ENCODE data around the gene GPR160.

The GPR160 gene

DNA sequence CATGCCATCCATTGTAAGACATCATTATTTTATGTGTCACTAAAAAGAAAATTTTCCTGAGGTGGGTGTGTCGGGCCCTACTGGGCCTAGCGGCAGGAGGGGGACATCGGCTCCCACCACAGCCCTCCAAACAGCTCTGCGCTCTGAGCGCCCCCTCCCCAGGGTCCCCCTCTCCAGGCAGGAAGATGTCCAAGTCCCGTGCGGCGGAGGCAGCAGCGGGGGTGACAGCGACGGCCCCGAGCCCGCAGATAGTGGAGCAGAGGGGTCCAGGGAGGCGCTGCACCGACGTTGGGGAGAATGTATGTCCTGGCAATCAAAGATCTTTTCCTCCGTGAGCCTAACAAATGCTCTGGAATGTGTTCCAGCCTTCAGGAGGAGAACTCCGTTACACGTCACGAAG, 24.3 kb downstream of the GPR160 start:
- no peak for DNase-seq (ENCODE audit: low read depth)
- H3K4me3 ChIP-seq (ENCODE audit: low read depth, low read length), result no peak overlapping the region
- TF ChIP-seq, protein P1, sequence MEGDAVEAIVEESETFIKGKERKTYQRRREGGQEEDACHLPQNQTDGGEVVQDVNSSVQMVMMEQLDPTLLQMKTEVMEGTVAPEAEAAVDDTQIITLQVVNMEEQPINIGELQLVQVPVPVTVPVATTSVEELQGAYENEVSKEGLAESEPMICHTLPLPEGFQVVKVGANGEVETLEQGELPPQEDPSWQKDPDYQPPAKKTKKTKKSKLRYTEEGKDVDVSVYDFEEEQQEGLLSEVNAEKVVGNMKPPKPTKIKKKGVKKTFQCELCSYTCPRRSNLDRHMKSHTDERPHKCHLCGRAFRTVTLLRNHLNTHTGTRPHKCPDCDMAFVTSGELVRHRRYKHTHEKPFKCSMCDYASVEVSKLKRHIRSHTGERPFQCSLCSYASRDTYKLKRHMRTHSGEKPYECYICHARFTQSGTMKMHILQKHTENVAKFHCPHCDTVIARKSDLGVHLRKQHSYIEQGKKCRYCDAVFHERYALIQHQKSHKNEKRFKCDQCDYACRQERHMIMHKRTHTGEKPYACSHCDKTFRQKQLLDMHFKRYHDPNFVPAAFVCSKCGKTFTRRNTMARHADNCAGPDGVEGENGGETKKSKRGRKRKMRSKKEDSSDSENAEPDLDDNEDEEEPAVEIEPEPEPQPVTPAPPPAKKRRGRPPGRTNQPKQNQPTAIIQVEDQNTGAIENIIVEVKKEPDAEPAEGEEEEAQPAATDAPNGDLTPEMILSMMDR (IDR thresholded peaks at IDR 0.05; ENCODE audit: insufficient read depth, low read depth, low read length, missing control alignments), result no peak

DNA sequence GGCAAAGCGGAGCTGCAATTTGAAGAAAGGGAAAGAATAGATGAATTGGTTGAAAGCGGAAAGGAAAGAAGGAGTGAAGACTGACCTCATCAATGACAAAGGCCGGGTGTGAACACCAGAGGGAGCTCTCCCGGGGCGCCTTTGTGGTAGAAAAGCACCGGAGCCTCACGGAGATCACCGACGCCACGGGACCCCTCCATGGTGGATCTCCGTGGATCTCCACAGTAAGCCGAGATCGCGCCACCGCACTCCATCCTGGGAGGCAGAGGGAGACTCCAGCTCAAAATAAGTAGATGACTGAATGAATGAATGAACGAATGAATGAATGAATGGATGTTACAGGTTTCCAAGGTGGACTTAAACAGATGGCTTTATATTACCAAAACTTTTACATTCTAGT, 25.0 kb downstream of the GPR160 start:
- DNase-seq (ENCODE audit: low read depth), result no peak
- TF ChIP-seq, protein P1 (IDR thresholded peaks at IDR 0.05; ENCODE audit: insufficient read depth, low read depth, low read length, missing control alignments), result peak; percentile 5
- H3K4me3 ChIP-seq (ENCODE audit: low read depth, low read length), result no peak overlapping the region

DNA sequence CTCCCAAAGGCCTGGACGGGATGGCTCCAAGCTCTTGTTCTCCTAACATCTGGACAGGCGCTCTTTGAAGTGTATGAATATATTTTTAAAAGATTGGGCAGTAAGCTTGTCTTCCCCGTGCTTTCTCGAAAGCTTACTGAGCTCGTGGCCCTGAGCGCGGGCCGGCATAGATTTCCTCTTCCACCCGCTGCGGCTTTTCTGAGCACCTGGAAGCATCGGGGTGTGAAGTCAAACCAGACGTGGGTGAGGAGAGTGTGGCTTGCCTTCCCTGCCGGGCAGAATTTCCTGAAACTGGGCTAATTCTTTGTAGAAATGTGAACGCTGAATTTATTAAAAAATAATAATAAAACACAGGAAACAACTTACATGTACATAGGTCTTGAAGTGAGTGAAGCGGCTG, 25.9 kb downstream of the GPR160 start:
- H3K4me3 ChIP-seq (ENCODE audit: low read depth, low read length), result no peak overlapping the region
- TF ChIP-seq, protein P1 (IDR thresholded peaks at IDR 0.05; ENCODE audit: insufficient read depth, low read depth, low read length, missing control alignments), result no peak

DNA sequence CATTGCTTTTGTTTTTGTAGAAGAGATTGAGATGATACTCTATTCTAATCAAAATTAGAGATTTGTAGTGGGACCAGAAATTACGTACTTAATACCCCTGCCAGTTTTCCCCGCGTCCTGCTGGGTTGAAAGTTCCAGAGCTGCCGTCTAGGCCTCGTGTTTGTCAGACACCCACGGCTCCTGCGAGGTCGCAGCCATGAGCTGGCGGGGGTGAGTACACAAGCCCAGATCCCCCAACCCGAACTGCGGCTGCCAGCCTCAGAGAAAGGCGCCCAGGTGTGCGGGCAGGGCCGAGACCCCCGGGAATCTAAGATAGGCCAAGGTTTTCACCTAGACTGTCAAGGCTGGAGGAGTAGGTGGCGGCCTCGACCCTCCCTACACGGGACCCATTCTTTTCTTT, 26.3 kb downstream of the GPR160 start:
- TF ChIP-seq, protein P1 (IDR thresholded peaks at IDR 0.05; ENCODE audit: insufficient read depth, low read depth, low read length, missing control alignments), result no peak

More for the DNA sequence above, 25.9 kb downstream of the GPR160 start:
- DNase-seq (ENCODE audit: low read depth), result no peak

DNA sequence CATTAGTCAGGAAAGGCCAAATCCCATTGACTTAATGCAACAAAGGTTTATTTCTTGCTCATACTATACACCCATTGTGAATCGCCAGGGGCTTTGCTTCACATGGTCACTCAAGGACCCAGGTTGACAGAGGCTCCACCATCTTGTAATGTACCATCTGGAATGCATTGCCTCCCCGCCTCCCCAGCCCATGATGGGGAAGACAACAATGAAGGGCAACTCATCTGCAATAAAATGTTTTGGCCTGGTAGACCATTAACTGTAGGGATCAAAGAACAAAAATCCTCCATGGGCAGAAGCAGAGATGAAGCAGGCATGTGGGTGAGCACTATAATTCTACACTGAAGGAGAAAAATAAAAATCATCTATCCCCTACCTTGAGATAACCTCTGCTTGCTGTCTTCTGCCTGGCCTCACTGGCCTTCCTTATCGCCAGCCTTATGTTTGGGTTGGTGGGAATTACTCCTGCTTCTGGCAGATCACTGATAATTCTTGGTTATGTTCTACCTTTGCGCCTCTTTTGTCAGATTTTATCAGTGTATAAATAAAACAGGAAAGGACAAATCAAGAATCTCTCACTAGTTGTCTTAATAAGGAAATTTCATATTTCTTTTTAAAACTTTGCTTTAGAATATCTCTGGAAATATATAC, 37.8 kb downstream of the GPR160 start:
- TF ChIP-seq, protein P1 (IDR thresholded peaks at IDR 0.05; ENCODE audit: insufficient read depth, low read depth, low read length, missing control alignments), result no peak
- no peak overlapping the region for H3K4me3 ChIP-seq (ENCODE audit: low read depth, low read length)
- DNase-seq (ENCODE audit: low read depth), result no peak

More for the DNA sequence above, 26.3 kb downstream of the GPR160 start:
- H3K4me3 ChIP-seq (ENCODE audit: low read depth, low read length), result no peak overlapping the region
- no peak for DNase-seq (ENCODE audit: low read depth)

DNA sequence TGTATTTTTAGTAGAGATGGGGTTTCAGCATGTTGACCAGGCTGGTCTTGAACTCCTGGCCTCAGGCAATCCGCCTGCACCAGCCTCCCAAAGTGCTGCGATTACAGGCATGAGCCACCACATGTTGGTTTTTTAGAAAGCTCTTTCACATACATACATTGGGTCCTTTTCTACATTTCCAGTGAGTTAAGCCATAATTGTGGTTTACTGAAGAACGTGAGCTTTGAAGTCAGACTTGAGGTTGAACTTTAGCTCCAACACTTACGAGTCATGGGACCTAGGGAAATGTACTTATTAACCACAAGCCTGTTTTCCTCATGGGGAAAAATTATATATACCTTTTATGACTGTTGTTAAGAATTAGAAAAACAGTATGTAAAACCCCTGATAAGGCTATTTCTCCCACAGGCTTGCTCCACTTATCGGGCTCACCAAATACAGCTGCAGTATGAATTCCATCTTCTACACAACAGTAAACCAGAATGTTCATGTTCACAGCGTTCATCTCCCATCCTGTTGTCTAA, 39.0 kb downstream of the GPR160 start:
- no peak for DNase-seq (ENCODE audit: low read depth)
- TF ChIP-seq, protein P1 (IDR thresholded peaks at IDR 0.05; ENCODE audit: insufficient read depth, low read depth, low read length, missing control alignments), result no peak
- H3K4me3 ChIP-seq (ENCODE audit: low read depth, low read length), result no peak overlapping the region

DNA sequence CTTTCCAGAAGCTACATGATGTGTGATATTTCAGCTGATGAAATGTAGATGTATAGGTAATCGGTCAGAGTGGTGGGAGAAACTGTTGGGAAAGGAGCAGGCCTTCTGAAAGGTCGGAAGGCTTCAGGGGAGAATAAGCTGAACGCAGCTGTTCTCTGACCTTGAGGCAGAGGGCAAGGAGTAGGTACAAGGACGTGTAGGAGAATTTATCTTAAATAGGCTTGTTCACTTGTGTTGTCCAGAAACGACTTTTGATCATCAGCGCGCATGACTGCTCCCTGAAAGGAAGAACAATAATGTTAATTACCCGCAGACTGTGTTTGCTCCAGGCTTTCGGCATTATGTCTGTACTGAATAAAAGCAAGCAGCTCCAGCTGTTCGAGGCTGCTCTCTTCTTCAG, 39.6 kb downstream of the GPR160 start:
- no peak overlapping the region for H3K4me3 ChIP-seq (ENCODE audit: low read depth, low read length)
- TF ChIP-seq, protein P1 (IDR thresholded peaks at IDR 0.05; ENCODE audit: insufficient read depth, low read depth, low read length, missing control alignments), result no peak
- no peak for DNase-seq (ENCODE audit: low read depth)
